Bronchial epithelial cell (primary cell): ENCODE measurements around the gene PIGR. TPM values are rescaled to one million over a fixed set of nuclear protein-coding genes. Genes with fewer than 3 reads are reported as not detected.

ENCODE experiments used
- DNase-seq: peaks from one replicate; pipeline ENCODE4 v3.0.0-alpha.2; 2010; ENCODE audit warnings: low read depth
- FAIRE-seq: peaks from 2 replicates; lab custom pipeline; 2011; peaks lifted over from hg19 to GRCh38; lab: Jason Lieb, UNC
- H3K27me3 ChIP-seq: 2 replicates; pipeline ENCODE4 v1.5.1; 2011; ENCODE audit warnings: low read length; ENCODE audit not compliant: control insufficient read depth, insufficient read depth
- H3K36me3 ChIP-seq: 2 replicates; pipeline ENCODE4 v1.5.1; 2011; ENCODE audit warnings: low read length; ENCODE audit not compliant: control insufficient read depth, insufficient read depth
- H3K4me3 ChIP-seq: 2 replicates; pipeline ENCODE4 v1.5.1; 2011; ENCODE audit warnings: mild to moderate bottlenecking, low read depth, low read length, control low read depth
- CTCF ChIP-seq: IDR thresholded peaks from 2 replicates; pipeline ENCODE4 v1.5.1; 2011; ENCODE audit warnings: mild to moderate bottlenecking, moderate library complexity, low read length, control low read depth, inconsistent platforms; ENCODE audit not compliant: insufficient read depth, severe bottlenecking
- total RNA-seq: library from RNA; depleted of rRNA; stranded (reverse); fragments of >200 nt; gene quantifications from 2 replicates; pipeline ENCODE4 v1.2.1, GENCODE V29; 2014

The PIGR gene
- total RNA-seq, 1 donor from 2014 or later: under 0.01 TPM

- FAIRE-seq (no peak), DNase-seq (peak; percentile 39)
- H3K27me3 ChIP-seq: no peaks in the 10 kb centered on the region
- no peak for TF ChIP-seq CTCF
- H3K4me3 ChIP-seq: no peak overlapping the region
- no peaks in the 10 kb centered on the region for H3K36me3 ChIP-seq
Observed at GRCh38 chr1:206967096-206967849, 21.0 kb upstream of the PIGR start.

GRCh38 chr1:206965781-206966180 is 19.5 kb upstream of the PIGR start:
- no peak for TF ChIP-seq CTCF
- FAIRE-seq (no peak), DNase-seq (no peak)
- Histone ChIP-seq H3K4me3 (no peak overlapping the region), H3K27me3 (no peaks in the 10 kb centered on the region), H3K36me3 (no peaks in the 10 kb centered on the region)

- no peak for FAIRE-seq
- DNase-seq: no peak
- H3K27me3 ChIP-seq: no peaks in the 10 kb centered on the region
- H3K4me3 ChIP-seq: no peak overlapping the region
- no peaks in the 10 kb centered on the region for H3K36me3 ChIP-seq
- no peak for TF ChIP-seq CTCF
Observed at GRCh38 chr1:206963740-206964139, 17.5 kb upstream of the PIGR start.

- DNase-seq: peak; percentile 72
- no peak for FAIRE-seq
- H3K27me3 ChIP-seq: no peaks in the 10 kb centered on the region
- no peaks in the 10 kb centered on the region for H3K36me3 ChIP-seq
- H3K4me3 ChIP-seq: no peak overlapping the region
- TF ChIP-seq CTCF: no peak
Observed at GRCh38 chr1:206963119-206963712, 16.9 kb upstream of the PIGR start.

GRCh38 chr1:206962272-206962671 is 16.0 kb upstream of the PIGR start:
- no peak overlapping the region for H3K4me3 ChIP-seq
- H3K36me3 ChIP-seq: no peaks in the 10 kb centered on the region
- no peak for TF ChIP-seq CTCF
- no peak for FAIRE-seq
- DNase-seq: no peak
- H3K27me3 ChIP-seq: no peaks in the 10 kb centered on the region
